Measurements from ENCODE around the gene AHI1. TPM values are rescaled to one million over a fixed set of nuclear protein-coding genes. Genes with fewer than 3 reads are reported as not detected.

AHI1 gene
- total and polyA plus RNA-seq, 2 donors = 8.3 to 101 TPM

- H3K4me3 ChIP-seq (ENCODE audit: low read depth, low read length) = no peak overlapping the region
- H3K27ac ChIP-seq (ENCODE audit: low read depth) = no peak overlapping the region
- no peaks in the 10 kb centered on the region for H3K4me1 ChIP-seq (ENCODE audit: insufficient read depth)
- no peaks in the 10 kb centered on the region for H3K36me3 ChIP-seq (ENCODE audit: insufficient read depth)
- no peak for DNase-seq (ENCODE audit: extremely low spot score)
Observed at GRCh38 chr6:135458051-135458450, 39.5 kb downstream of the AHI1 start.

- 4% methylated on average over 2 of the region's 2 CpGs for WGBS
- H3K27ac ChIP-seq (ENCODE audit: low read depth) = no peak overlapping the region
- no peaks in the 10 kb centered on the region for H3K36me3 ChIP-seq (ENCODE audit: insufficient read depth)
- peak; percentile 17 for DNase-seq (ENCODE audit: extremely low spot score)
- no peaks in the 10 kb centered on the region for H3K4me1 ChIP-seq (ENCODE audit: insufficient read depth)
- no peak overlapping the region for H3K4me3 ChIP-seq (ENCODE audit: low read depth, low read length)
Observed at GRCh38 chr6:135451617-135452190, 45.8 kb downstream of the AHI1 start.

GRCh38 chr6:135449246-135449645 lies 48.3 kb downstream of the AHI1 start:
- Histone ChIP-seq H3K4me3 (ENCODE audit: low read depth, low read length) (no peak overlapping the region), H3K4me1 (ENCODE audit: insufficient read depth) (no peaks in the 10 kb centered on the region), H3K36me3 (ENCODE audit: insufficient read depth) (no peaks in the 10 kb centered on the region), H3K27ac (ENCODE audit: low read depth) (no peak overlapping the region)
- DNase-seq (ENCODE audit: extremely low spot score) = no peak
- WGBS = 86% methylated on average over 5 of the region's 5 CpGs

- no peak overlapping the region for H3K27ac ChIP-seq (ENCODE audit: low read depth)
- H3K36me3 ChIP-seq (ENCODE audit: insufficient read depth) = peaks cover 3% of the 10 kb centered on the region
- DNase-seq (ENCODE audit: extremely low spot score) = no peak
- H3K4me1 ChIP-seq (ENCODE audit: insufficient read depth) = no peaks in the 10 kb centered on the region
- H3K4me3 ChIP-seq (ENCODE audit: low read depth, low read length) = no peak overlapping the region
- 84% methylated on average over 8 of the region's 8 CpGs for WGBS
Observed at GRCh38 chr6:135440087-135440792, 57.3 kb downstream of the AHI1 start.

GRCh38 chr6:135439549-135439948 lies 58.0 kb downstream of the AHI1 start:
- Histone ChIP-seq H3K4me1 (ENCODE audit: insufficient read depth) (no peaks in the 10 kb centered on the region), H3K36me3 (ENCODE audit: insufficient read depth) (peaks cover 3% of the 10 kb centered on the region), H3K27ac (ENCODE audit: low read depth) (no peak overlapping the region), H3K4me3 (ENCODE audit: low read depth, low read length) (no peak overlapping the region)
- 79% methylated on average over 4 of the region's 4 CpGs for WGBS
- no peak for DNase-seq (ENCODE audit: extremely low spot score)

GRCh38 chr6:135438907-135439535 lies 58.5 kb downstream of the AHI1 start:
- no peak for DNase-seq (ENCODE audit: extremely low spot score)
- 60% methylated on average over 3 of the region's 3 CpGs for WGBS
- no peak overlapping the region for H3K27ac ChIP-seq (ENCODE audit: low read depth)
- H3K4me1 ChIP-seq (ENCODE audit: insufficient read depth) = no peaks in the 10 kb centered on the region
- no peak overlapping the region for H3K4me3 ChIP-seq (ENCODE audit: low read depth, low read length)
- peaks cover 3% of the 10 kb centered on the region for H3K36me3 ChIP-seq (ENCODE audit: insufficient read depth)

GRCh38 chr6:135434991-135435390 lies 62.5 kb downstream of the AHI1 start:
- no peak overlapping the region for H3K27ac ChIP-seq (ENCODE audit: low read depth)
- H3K36me3 ChIP-seq (ENCODE audit: insufficient read depth) = no peaks in the 10 kb centered on the region
- H3K4me1 ChIP-seq (ENCODE audit: insufficient read depth) = no peaks in the 10 kb centered on the region
- H3K4me3 ChIP-seq (ENCODE audit: low read depth, low read length) = no peak overlapping the region
- no peak for DNase-seq (ENCODE audit: extremely low spot score)

GRCh38 chr6:135434095-135434494 lies 63.4 kb downstream of the AHI1 start:
- 91% methylated on average over 1 of the region's 1 CpG for WGBS
- DNase-seq (ENCODE audit: extremely low spot score) = no peak
- H3K27ac ChIP-seq (ENCODE audit: low read depth) = no peak overlapping the region
- no peaks in the 10 kb centered on the region for H3K36me3 ChIP-seq (ENCODE audit: insufficient read depth)
- H3K4me3 ChIP-seq (ENCODE audit: low read depth, low read length) = no peak overlapping the region
- H3K4me1 ChIP-seq (ENCODE audit: insufficient read depth) = no peaks in the 10 kb centered on the region

- 98% methylated on average over 2 of the region's 2 CpGs for WGBS
- Histone ChIP-seq H3K27ac (ENCODE audit: low read depth) (no peak overlapping the region), H3K36me3 (ENCODE audit: insufficient read depth) (peaks cover 1% of the 10 kb centered on the region)
Observed at GRCh38 chr6:135428078-135428477, 69.5 kb downstream of the AHI1 start.

GRCh38 chr6:135426833-135427232 lies 70.7 kb downstream of the AHI1 start:
- Histone ChIP-seq H3K4me3 (ENCODE audit: low read depth, low read length) (no peak overlapping the region), H3K4me1 (ENCODE audit: insufficient read depth) (no peaks in the 10 kb centered on the region), H3K36me3 (ENCODE audit: insufficient read depth) (peaks cover 1% of the 10 kb centered on the region), H3K27ac (ENCODE audit: low read depth) (no peak overlapping the region)
- DNase-seq (ENCODE audit: extremely low spot score) = no peak
- WGBS = 88% methylated on average over 1 of the region's 1 CpG

More at GRCh38 chr6:135428078-135428477, 69.5 kb downstream of the AHI1 start:
- Histone ChIP-seq H3K4me1 (ENCODE audit: insufficient read depth) (no peaks in the 10 kb centered on the region), H3K4me3 (ENCODE audit: low read depth, low read length) (no peak overlapping the region)
- DNase-seq (ENCODE audit: extremely low spot score) = no peak

GRCh38 chr6:135424385-135424784 lies 73.2 kb downstream of the AHI1 start:
- DNase-seq (ENCODE audit: extremely low spot score) = no peak
- Histone ChIP-seq H3K27ac (ENCODE audit: low read depth) (no peak overlapping the region), H3K4me1 (ENCODE audit: insufficient read depth) (no peaks in the 10 kb centered on the region), H3K4me3 (ENCODE audit: low read depth, low read length) (no peak overlapping the region), H3K36me3 (ENCODE audit: insufficient read depth) (peaks cover 1% of the 10 kb centered on the region)
- 87% methylated on average over 1 of the region's 1 CpG for WGBS

GRCh38 chr6:135423649-135424128 lies 73.9 kb downstream of the AHI1 start:
- H3K4me1 ChIP-seq (ENCODE audit: insufficient read depth) = no peaks in the 10 kb centered on the region
- DNase-seq (ENCODE audit: extremely low spot score) = peak; percentile 6
- H3K4me3 ChIP-seq (ENCODE audit: low read depth, low read length) = no peak overlapping the region
- H3K36me3 ChIP-seq (ENCODE audit: insufficient read depth) = peaks cover 1% of the 10 kb centered on the region
- no peak overlapping the region for H3K27ac ChIP-seq (ENCODE audit: low read depth)
- 20% methylated on average over 2 of the region's 2 CpGs for WGBS

GRCh38 chr6:135419162-135419561 lies 78.4 kb downstream of the AHI1 start:
- H3K4me3 ChIP-seq (ENCODE audit: low read depth, low read length) = no peak overlapping the region
- H3K36me3 ChIP-seq (ENCODE audit: insufficient read depth) = no peaks in the 10 kb centered on the region
- no peaks in the 10 kb centered on the region for H3K4me1 ChIP-seq (ENCODE audit: insufficient read depth)
- no peak for DNase-seq (ENCODE audit: extremely low spot score)
- no peak overlapping the region for H3K27ac ChIP-seq (ENCODE audit: low read depth)
- WGBS = 62% methylated on average over 2 of the region's 2 CpGs

All from urinary bladder (tissue), 4 donors.